HG02798 (cell line): Measurements from ENCODE around the gene SIX2.

Source experiments
- ATAC-seq: cut with Tn5 transposase; IDR thresholded peaks from one replicate; pipeline ENCODE4 v1.9.1; 2021; ENCODE audit warnings: mild to moderate bottlenecking; ENCODE audit not compliant: unreplicated experiment, poor library complexity

The SIX2 gene

GRCh38 chr2:45024097-45024496 is 14.8 kb upstream of the SIX2 start:
- ATAC-seq = no peak

GRCh38 chr2:45020439-45020838 is 11.2 kb upstream of the SIX2 start:
- ATAC-seq = no peak

DNA sequence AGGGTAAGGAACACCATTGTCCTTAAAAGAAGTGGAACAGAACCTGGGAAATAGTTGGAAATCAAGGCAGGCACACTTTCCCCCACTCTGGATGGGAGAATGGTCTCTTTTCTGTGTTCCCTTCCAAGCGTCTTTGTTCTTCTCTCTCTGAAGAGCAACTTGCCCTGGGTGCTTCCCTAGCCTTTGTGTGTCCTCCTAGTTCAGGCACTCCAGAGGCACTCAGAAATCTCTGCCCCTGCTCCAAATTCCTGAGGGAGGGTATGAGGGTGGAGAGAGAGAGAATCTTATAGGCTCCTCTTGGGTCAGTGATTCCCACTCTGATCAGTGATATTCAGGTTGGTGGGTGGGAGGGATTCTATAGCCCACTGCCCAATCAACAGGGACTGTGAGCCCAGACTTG is 8.8 kb upstream of the SIX2 start:
- no peak for ATAC-seq

GRCh38 chr2:45014831-45015230 is 5.6 kb upstream of the SIX2 start:
- ATAC-seq = no peak

DNA sequence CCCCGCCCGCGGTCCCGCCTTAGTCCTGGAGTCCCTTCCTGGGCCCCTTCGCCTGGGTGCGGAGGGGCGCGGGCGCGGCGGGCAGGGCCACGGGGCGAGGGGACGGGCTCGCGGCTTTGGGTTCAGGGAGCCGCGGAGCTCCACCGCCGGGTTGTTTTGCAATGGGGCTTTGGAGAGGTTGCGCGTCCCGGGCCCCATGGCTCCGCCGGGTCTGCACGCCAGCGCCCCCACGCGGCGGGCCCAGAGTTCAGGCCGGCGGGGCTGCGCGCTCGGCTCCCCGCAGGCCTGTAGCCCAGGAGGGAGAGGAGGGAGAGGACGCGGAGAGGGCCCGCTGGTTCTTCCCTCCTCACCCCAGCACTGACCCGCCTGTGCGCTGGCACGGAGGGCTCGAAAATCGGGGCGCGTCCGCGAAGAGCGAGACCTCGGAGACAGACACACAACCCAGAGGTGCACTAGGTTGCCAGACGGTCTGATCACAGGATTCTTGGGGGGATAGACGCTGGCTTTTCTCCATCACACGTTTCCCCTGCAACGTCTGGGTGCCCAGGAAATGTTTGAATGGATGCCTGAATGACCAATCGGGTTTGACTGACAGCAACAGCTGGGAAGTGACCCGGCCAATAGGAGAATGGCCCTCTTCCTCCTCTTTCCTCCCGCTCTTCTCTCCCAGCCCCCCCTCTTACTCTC is 4.9 kb upstream of the SIX2 start:
- no peak for ATAC-seq

DNA sequence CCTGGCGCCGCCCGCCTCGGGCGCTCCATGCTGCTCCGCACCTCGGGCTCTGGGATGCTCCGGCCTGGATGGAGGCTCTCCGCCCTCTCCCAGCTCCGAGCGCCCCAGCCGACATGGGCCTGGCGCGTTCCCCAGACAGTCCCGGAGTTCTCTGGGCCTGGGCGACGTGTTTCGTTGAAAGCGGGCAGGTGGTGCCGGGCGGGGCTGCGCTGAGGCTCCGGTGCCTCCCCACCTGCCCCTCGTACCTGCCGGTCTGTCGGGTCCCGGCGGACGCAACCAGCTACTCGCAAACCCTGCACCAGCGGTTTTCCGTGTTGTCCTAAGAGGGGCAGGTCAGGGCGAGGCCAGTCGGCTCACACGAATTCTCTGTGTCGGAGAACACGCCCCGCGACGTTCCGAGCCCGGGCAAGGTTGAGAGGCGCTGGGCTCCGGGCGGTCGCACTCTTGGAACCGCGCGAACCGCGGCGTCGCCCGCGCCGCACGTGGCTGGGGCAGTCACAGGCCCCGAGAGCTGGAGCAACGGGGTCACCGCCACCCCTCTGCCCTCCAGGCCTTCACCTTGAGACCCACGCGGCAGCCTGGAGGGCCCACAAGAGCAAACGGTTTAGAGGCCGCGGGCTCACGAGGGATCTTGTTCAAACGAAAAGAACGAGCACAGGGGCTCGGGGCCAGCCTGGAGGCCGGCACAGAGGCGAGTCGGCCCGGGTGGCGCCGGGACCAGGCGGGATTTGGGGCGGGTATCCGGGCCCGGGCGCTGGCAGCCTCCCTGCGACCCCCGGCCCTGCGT is 4.2 kb upstream of the SIX2 start:
- no peak for ATAC-seq

GRCh38 chr2:45012733-45013132 is 3.5 kb upstream of the SIX2 start:
- ATAC-seq = no peak

GRCh38 chr2:45011621-45012602 is 2.7 kb upstream of the SIX2 start:
- ATAC-seq = no peak

GRCh38 chr2:45011121-45011520 is 1.9 kb upstream of the SIX2 start:
- ATAC-seq = no peak

- no peak for ATAC-seq
Observed at GRCh38 chr2:45010702-45011012, 1.4 kb upstream of the SIX2 start.

- no peak for ATAC-seq
Observed at GRCh38 chr2:45009928-45010701, 863 bp upstream of the SIX2 start.

- ATAC-seq = no peak
Observed at GRCh38 chr2:45008296-45009129, 739 bp downstream of the SIX2 start.

DNA sequence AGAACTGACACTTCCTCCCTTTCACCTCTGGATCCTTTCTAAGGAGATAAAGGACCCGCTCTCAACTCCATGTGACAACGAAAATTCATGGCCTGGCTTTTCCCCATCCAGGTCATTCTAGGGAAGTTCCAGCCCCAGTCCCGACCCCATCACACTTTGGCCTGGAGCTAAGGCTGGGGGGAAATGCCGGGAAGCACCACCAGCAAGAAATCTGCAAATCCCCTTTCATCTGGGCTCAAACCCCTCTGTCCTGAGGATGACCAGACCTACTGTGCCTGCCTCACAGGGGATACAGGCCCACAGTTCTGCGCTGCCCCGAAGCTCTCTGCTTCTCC is 1.3 kb downstream of the SIX2 start:
- no peak for ATAC-seq

GRCh38 chr2:45006942-45007287 is 2.3 kb downstream of the SIX2 start:
- ATAC-seq = no peak

DNA sequence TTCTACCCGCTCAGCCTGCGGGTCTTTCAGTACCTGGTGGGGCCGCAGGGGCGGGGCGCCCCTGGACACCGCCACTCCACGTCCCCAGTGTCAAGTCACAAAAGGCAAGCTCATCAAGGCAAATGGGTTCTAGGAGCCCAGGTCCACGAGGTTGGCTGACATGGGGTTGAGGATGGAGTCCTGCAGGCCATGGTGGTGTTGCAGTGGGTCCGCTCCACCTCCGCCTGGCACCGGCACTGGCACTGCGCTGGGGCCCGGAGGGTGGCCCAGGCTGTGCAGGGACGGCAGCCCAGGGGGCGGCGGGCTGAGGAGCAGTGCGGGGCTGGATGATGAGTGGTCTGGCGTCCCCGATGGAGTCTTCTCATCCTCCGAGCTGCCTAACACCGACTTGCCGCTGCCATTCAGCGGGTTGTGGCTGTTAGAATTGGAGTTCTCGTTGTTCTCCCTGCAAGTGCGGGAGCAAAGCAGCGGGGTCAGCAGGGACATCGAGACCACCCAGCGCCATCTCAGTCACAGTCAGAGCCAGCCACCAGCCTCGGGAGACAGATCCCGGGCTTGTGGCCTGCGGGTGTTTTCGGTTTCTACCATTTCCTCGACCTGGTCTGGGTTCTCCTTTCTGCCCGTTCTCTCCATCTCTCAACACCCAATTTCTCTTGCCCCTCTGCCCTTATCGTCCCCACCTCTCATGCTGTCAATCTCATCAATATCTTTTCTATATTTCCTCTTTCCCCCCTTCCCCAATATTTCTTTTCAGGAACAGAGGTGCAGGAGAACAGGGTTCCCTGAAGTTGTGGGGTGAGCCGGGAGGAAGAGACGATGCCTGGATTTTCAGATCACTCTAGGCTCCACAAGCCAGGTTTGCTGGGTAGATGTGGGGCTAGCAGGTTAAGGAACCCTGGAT is 3.0 kb downstream of the SIX2 start:
- no peak for ATAC-seq

GRCh38 chr2:45005261-45006002 is 3.8 kb downstream of the SIX2 start:
- ATAC-seq = no peak

GRCh38 chr2:45004562-45005191 is 4.6 kb downstream of the SIX2 start:
- ATAC-seq = no peak
